CD4-positive, alpha-beta T cell treated with Interleukin-10 for 1 hour (primary cell): ENCODE results near the gene ELL.
A peak's percentile ranks its signal among the peaks of the same experiment; 100 is the strongest.

Experiments used
- DNase-seq: peaks from one replicate; pipeline ENCODE4 v3.0.0-alpha.2; 2020

The ELL gene

DNA sequence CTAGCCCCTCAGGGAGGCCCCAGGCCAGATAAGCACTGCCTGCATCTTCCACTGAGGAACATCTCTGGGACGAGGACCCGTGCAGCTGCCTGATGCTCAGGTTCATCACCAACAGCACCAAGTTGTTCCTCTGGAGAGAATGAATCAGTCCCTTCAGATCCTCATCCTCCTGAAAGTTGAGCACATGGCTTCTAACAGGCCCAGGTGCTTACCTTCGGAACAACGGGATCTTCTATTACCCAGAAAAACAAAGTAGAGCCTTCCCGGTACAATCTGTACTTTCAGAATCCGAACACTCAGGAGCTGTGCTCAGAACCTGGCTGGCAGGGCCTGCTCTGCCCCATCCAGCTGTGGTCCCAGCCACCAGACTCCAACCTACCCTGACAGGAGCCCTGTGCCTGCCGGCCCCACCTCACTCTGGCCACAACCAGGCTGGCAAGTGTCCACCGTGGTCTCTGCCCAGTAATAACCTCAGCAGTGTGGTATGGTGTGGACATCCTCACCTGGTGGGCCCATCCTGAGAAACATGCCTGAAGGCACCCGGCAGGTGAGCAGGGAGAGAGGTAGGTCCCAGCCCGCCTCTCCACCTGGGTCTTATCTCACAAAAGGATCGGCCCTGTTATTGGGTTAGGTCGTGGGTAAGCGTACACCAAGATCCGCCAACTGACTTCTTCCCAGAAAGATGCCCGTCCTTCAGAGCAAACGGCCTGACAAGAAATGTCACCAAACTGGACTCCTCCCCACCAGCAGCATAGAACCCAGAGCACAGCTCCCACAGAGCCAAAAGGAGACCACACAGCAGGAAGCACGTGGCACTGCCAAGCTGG, 34.1 kb downstream of the ELL start:
- no peak for DNase-seq

DNA sequence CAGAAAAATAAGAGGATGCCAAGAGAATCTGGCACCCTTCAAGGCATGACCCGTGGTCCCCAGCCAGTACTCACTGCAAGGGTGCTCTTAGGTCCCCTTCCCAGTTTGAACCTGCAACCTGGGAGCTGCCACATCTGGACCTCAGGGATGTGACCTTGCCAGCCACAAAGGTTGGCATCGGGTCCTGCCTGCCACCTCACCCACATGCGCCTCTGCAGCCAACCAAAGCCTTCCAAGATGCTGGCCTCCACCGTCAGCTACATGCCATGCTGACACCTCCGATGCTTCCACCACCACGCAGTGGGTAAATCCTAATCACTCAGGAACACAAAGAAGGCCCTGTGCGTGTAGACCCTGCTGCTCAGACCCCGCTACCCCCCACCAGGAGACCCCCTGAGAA, 35.1 kb downstream of the ELL start:
- DNase-seq = no peak

DNA sequence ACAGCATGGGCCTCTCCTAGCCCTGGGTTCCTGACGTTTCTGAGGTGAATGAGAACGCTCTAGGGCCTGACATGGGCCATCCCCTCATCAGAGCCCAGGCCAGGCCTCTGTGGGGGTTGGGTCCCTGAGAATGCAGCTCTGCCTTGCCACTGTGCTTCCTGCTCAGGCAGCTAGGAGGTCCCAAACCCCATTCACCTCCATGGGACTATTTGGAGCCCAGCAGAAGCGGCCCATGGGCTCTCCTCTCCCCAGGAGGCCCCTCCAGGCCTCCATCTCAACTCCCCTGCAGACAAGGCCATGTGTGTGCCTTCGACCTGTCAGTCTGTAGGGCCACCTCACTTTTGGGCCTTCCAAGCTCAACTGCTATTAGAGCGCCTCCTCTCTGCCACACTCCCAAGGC, 36.9 kb downstream of the ELL start:
- DNase-seq = no peak

DNA sequence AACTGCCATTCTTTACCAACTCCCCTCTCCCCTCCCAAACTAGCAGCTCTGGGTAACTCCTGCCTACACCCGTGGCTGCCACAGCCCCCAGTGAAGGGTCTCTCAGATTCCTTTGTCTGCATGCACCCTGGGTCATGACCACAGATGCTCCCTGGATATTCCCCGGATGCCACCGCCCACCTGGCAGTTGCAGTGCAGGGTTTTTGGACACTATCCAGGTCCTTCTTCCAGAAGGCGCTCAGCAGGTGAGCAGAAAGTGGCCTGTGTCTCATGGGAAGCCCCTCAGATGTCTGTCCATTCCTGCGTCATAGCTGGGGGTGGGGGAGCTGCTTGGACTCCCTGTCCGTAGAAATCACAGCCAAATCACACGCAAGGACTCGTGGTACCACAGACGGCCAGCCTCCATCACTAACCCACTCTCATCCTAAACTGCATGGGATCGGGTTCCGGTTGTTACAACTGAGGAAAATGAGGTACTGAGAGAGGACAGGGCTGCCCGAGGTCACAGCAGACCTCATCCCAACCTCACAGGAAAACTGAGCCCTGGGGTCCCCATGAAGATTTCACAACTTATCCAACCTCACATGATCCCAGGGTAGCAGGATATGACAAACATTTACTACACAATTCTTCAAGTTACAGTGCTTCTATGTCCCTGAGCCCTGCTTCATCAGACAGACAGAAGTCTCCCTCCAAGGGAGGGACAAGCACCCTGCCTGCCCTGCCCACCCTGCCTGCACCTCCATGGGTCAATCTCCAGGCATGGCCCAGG, 38.6 kb downstream of the ELL start:
- DNase-seq = no peak

DNA sequence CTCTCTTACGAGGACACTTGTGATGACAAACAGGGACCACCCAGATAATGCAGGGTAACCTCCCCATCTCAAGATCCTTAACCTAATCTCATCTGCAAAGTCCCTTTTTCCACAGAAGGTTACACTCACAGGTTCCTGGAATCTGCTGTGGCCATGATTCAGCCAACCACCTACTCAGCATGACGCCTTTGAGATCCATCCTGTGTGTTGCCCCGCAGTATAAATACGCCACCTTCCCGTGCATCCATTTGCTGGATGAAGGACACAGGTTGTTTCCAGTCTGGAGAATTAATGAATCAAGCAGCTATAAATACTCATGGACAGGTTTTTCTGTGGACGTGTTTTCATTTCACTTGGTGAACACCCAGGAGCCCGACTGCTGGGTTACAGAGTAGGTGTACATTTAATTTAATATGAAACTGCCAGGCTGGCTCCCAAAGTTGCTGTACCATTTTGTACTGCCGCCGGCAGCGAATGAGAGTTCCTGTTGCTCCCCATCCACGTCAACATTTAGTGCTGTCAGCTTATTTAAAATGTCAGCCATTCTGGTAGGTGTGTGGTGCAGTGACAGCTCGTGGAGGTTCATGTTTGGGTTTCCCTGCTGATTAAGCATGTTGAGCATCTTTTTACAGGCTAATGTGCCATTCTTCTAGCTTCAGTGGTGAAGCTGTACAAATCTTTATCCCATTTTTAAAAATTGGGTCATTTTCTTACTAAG, 40.2 kb downstream of the ELL start:
- no peak for DNase-seq

DNA sequence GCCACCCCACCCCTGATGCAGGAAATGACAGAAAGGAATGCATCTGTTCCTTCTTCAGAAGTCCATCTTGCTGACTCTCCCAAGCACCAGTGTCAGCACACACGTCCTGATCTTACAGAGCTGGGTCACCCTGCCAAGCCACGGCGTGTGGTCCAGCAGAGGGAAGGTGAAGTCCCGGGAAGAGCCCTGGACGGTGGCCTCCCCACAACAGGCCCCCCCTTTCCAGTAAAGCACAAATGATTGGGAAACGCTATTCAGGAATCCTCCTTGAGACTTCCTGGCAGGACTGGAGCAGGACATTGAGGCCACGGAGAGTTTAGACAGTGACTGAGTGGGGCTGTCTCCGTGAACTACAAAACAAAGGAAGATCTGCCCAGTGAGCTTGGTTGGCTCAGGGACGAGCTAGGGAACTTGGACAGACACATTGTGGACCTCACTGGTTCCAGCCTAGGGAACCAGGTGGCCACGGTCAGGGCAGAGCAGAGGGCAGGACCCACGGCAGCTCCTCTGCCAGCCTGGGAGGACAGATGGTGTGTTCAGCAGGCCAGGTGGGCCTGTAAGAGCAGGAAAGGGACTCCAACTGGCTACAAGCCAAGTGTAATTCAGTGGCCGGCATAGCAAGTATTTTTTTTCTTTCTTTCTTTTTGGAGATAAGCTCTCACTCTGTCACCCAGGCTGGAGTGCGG, 41.7 kb downstream of the ELL start:
- DNase-seq = no peak

DNA sequence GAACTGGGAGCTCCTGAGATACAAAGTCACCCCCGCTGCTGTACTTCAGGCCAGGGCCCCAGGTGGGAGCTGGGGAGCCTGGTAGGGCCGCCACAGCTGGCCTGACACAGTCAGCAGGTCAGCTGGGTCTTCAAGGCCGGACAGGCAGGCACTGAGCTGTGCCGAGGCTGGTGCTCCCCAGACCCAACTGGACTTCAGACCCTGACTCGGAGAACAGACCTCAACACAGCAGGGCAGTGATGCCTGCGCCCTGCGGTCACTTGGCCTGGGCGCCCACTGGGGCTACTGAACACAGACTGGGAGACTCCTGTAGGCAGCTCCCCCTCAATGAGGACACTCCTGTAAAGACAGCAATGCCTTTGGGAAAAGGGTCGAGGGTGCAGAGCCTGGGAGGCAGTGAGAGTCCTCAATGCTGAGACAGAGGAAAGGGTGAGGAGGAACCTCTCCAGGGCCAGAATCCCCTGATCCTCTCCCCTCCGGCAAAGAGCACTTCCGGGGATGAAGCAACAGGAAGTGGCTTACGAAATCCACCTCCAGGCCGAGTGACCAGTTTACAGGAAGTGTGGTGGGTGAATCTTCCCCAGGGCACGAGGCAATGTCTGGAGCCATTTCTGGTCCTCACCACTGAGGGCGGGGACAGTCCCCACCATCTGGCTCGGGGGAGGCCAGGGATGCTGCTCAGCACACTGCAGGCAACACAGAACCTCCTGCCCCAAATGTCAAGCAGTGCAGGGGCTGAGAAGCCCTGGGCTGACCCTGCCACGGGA, 43.1 kb downstream of the ELL start:
- DNase-seq = peak; percentile 69

DNA sequence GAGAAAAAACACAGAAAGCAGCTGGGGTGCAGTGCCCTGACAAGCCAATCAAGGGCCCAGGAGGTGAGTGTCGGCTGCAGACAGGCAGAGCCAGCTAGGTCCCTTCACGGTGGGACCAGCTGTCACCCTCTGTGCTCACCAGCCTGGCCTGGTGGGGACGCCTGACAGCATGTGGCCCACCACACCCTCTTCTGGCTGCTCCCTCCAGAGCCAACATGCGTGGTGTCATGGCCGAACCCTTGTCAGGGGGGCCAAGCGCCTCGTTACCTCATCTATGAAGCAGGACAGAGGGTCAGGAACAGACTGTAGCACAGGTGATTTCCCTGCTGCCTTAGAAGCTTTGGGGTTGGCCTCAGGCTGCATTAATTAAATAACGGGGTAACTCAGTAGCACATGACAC, 43.9 kb downstream of the ELL start:
- peak; percentile 17 for DNase-seq

DNA sequence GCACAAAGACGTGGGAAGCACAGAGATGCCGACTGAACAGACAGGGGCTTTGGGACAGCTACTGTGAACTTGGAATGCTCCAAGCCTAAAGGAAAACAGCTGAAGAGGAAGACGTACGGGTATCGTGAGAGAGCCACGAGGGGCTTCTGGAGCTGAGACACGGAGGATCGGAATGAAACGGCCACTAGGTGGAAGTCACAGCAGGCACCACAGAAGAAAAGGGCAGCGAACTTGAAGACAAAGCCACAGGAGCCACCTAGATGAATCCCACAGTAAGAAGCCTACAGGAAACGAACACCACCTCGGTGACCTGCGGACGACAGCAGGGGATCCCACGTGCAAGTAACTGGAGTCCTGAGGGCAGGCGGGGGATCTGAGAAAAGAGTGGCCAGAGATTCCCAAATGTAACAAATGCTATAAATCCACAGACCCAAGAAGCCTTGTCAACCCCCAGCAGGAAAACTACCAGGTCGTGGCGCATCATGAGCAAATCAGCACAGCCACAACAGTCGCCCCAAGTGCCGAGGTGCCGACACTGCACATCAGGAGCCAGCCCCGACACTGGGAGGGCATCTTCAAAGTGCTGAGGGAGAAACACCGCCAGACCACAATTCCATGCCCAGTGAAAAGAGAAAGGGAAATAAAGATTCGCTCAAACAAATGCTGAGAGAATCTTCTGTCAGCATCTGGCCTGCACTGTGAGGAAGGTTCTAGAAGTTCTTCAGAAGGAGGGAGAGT, 44.7 kb downstream of the ELL start:
- DNase-seq = no peak

DNA sequence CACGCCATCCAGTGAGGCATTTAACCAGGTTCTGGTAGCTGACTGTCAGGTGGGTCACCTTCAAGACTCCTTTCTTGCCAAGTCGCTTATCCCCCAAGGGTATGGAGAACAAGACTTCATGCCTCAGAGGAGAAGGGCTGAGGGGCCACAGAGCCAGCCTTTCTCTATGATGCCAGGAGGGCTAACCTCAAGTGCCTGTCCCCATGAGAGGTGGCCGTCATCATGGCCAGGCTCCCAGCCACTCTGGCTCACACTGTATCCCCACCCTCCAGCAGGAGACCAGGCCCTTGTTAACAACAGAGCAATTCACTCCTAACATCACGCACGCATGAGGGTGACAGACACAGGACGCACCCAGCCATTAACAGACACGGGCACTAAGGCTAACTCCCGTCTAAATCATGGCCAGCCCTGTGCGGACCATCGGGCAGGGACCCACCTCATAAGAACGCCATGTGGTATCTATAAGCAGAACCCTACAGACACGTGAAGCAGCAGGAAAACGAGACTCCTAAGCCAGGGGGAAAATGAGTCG, 45.3 kb downstream of the ELL start:
- no peak for DNase-seq

DNA sequence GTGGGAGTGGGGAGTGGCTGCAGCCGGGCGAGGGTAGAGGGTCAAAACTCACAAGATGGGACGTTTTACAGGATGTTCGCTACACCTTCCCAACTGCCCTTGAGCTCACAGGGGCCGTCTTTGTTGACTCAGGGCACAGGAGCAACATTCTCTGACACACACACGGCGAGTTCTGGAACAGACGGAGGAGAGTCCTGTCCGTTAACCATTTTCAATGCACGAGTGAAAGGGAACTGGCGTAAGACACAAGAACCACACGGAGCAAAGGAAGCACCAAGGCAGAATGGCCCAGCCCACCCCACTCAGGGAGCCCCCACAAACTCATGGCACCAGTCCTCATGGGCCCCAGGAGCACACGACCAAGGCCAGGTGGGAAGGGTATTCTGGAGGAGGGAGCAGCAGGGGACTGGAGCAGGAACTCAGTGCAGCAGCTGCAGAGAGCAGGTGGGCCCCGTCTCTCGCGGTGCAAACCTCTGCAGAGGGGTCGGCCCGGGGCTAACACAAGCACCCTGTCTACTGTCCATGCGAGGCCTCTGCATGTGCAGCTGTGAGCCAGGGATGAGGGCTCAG, 46.0 kb downstream of the ELL start:
- DNase-seq = no peak

DNA sequence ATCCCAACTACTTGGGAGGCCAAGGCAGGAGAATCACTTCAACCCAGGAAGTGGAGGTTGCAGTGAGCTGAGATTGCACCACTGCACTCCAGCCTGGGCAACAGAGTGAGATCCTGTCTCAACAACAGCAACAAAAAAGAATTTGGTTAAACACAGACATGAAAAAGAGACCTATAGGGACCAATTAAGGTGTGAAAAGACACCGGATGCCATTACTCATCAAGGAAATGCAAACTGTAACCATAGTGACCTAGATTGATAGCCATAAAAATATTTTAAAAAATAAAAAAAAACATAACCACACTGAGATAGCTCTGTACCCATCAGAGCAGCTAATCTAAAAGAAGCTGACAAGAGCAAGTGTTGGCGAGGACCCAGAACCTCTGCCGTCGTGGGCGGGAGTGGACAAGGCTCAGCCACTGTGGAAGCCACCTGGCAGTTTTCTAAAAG, 46.8 kb downstream of the ELL start:
- peak; percentile 79 for DNase-seq

DNA sequence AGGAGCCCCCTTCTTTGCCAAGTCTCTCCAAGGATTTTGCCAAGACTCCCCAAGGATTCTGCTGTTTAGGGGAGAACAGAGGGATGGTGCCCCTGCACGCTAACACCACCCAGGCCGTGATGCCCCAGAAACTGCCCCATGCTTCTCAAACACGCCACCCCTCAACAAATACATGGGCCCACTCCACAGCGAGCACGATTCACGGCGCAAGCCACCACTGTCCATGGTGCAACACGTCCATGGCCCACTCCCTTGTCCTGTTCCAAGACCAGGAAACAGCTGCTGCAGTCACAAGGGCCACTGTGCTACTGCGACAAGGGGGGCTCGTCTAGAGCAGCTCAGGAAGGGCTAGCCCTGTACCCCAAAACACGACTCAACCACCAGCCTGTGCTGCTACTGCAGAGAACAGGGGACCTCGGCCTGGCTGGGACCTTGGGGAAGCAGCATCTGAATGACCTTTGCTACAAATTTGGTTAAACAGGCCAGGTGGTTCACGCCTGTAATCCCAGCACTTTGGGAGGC, 47.4 kb downstream of the ELL start:
- DNase-seq = no peak

DNA sequence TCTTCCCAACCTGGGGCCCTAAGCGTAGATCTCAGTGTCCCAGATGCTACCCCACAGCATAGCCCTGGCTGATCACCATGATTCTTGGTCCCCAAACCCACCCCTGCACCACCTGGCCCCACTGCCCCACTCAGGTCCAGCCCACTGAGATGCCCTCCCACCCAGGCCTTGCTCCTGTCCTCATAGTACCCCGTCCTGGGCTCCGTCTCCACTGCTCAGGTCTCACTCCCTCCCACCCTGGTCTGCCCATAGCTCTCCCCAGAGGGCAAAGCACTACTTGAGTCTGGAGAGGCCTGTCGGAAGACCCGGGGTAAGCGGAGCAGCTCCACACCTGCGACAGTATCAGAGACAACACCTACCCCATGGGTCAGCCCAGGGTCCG, 48.2 kb downstream of the ELL start:
- DNase-seq = no peak

DNA sequence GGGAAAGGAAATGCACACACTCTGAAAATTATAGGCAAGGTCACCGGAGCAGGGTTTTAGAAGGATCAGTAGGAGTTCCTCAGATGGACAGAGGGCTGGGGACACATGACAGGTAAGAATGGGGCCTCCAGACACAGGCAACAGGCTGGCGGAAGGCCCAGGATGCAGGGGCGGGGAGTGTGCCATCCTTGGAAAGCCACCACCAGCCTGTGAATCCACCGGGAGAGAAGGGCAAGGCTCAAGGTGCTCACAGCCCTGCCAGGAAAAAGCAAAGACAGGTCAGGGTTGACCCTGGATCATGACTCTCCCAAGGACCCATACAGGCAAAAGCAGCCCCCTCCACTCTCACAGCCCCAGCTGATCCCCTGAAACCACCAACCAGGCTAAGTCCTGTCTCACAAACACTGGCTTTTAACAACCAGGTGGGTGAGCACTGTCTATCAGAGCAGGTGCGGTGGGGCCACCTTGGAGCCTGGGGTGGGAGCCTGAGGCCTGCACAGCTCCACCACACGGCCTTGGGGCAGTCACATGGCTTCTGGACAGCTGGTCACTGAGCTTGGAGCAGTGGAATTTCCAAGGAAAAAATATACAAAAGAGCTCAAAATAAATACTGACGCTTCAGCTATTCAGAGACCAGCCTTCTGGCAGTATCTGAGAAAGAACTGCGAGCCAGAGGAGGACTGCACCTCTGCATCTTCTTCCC, 48.7 kb downstream of the ELL start:
- DNase-seq = no peak

DNA sequence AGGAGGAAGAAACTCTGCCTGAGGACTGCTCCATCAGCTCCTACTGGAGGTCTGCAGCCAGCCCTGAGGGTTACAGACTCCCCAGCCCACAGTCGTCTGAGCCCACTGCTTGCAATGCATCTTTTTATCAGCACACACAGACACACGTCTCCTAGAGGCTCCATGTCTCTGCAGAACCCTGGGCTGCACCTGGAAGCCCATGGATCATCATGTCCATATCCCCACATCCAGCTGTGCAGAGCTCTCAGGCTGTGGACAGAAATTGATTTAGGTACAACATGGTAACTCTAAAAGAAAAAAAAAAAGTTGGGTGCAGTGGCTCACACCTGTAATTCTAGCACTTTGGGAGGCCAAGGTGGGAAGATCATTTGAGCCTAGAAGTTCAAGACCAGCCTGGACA, 51.1 kb downstream of the ELL start:
- no peak for DNase-seq

DNA sequence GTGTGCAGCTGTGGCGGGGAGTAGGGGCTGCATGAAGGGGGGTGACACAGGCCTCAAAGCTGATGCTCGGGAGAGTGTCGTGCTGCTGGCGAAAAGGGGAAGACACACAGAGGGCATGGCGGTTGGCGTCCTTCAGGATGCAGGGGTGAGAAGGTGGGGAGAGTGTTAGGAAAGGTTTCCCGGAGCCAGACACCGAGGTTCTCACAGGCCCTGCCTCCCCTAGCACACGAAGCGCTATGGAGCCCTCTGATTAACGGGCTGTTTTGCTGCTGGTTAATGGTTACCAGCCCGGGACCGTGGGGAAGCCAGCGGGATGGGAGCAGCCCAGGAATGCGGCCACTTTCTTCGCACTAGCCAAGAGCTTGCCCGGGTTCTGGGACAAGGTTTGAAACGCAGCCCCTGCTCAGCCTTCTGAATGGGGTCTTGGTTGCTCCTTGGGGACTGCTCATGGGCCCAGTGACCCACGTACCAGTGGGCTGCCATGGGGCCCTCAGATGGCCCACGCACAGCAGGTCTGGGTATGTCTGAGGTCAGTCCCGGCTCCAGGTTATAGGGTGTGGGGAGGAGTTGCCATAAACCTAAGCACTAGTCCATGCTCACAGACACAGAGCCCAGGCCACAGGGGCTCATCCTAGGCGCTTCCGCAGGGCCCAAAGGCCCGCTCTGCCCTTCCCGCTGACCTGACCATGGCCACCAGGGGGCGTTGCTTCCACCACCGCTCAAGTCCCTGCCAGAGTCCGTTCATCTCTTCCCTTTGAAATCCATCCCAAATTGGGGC, 52.6 kb downstream of the ELL start:
- DNase-seq = peak; percentile 66

DNA sequence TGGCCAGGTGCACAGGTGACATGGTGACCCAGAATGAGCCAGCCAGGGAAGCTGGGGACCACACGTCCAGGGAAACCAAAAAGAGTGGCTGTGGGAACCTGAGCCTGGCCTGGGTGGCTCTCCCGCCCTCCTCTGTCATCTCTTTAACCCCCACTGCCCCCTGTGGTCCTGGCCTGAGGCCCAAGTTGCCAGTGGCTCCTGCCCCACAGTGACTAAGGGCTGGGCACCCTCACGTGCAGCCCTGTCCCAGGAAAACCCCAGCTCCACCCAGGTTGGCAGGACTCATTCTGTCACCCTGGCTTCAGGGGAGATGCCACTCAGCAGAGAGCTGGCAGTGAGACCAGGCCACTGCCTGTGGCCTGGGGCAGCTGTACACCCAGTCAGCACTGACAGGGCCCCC, 53.4 kb downstream of the ELL start:
- DNase-seq = no peak

DNA sequence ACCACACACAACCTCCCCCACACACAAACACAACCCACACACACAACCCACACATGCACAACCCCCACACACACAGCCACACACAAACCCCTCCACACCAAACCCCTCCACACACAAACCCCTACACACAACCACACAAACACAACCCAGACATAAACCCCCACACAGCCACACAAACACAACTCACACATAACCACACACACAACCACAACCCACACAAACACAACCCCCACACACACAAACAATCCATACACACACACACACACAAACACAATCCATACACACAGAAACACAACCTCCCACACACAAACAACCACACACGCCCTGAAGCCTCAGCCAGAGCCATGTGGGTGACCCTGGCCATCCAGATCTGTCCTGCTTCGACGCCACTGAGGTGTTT, 53.9 kb downstream of the ELL start:
- no peak for DNase-seq
